ENCODE results near the gene CACNA1A.
"Not testable (repeated sequence)": the region's sequence is repeated elsewhere in the genome, so short reads cannot be mapped to it uniquely, and the experiment has no call there.

DNA sequence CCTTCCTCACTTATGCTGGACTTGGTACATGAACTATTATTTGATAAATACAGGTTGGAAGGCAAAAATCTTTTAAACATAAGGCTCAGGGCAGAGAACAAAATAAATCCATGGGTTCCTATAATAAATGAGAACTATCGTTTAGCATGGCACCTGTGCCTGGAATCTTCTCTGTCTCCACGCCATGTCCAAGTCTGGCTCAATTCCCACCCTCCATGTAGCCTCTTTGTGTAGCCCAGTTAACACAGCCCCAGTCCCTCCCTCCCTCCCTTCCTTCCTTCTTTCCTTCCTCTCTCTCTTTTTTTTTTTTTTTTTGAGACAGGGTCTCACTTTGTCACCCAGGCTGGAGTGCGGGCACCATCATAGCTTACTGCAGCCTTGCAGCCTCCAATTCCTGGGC, 144.6 kb downstream of the CACNA1A start:
- TF ChIP-seq, protein P1, sequence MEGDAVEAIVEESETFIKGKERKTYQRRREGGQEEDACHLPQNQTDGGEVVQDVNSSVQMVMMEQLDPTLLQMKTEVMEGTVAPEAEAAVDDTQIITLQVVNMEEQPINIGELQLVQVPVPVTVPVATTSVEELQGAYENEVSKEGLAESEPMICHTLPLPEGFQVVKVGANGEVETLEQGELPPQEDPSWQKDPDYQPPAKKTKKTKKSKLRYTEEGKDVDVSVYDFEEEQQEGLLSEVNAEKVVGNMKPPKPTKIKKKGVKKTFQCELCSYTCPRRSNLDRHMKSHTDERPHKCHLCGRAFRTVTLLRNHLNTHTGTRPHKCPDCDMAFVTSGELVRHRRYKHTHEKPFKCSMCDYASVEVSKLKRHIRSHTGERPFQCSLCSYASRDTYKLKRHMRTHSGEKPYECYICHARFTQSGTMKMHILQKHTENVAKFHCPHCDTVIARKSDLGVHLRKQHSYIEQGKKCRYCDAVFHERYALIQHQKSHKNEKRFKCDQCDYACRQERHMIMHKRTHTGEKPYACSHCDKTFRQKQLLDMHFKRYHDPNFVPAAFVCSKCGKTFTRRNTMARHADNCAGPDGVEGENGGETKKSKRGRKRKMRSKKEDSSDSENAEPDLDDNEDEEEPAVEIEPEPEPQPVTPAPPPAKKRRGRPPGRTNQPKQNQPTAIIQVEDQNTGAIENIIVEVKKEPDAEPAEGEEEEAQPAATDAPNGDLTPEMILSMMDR (IDR thresholded peaks at IDR 0.05; ENCODE audit: low read length): not testable (repeated sequence)
- not testable (repeated sequence) for TF ChIP-seq EZH2 (optimal IDR thresholded peaks at IDR 0.05; ENCODE audit: low read depth, low read length); EZH2phosphoT487 (IDR thresholded peaks at IDR 0.05; ENCODE audit: low read length)

Measured in MM.1S (cell line).